ENCODE measurements around the gene KCTD20.

GRCh38 chr6:36487698-36488097 is 44.9 kb downstream of the KCTD20 start:
- TF ChIP-seq CTCF (conservative IDR thresholded peaks at IDR 0.05) (no peak), ZFX (IDR thresholded peaks at IDR 0.05) (no peak)
